Measurements from ENCODE around the gene NXPE4.
"Not testable (repeated sequence)": the region's sequence is repeated elsewhere in the genome, so short reads cannot be mapped to it uniquely, and the experiment has no call there.

The NXPE4 gene

DNA sequence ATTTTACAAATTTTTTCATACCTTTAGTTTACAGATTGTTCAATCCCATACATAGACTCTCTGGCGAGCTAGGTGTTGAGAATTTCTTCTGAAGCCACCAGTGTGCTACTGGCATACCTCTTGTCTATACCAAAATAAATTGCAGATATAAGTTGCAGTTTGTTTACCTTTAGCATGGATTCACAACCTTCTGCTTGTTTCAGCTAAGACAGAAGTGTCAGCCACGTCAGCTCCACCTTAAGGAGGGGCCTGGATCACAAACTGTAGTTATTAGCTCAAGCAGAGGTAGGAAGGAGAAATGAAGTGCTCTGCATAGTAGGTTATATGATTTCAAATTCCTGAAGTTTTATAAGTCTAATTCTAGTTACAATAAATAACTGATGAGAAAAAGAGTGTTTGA, at the start of gene NXPE4:
Gene NXPE4 (minus strand): TSS at position 216 of the 400 bp plus-strand sequence. CDS start 1,027 bp downstream, outside the sequence.
- DNase-seq = no peak

DNA sequence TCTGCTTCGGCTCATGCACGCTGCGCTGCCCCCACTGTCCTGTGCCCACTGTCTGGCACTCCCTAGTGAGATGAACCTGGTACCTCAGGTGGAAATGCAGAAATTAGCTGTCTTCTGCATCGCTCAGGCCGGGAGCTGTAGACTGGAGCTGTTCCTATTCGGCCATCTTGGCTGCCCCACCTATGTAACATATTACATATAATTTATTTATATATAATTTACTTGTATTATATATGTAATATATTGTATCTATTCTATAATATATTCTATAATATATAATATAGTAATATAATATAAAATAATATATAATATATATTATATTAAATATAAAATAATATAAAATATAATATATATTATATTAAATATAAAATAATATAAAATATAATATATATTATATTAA, 43.9 kb upstream of the NXPE4 start:
- not testable (repeated sequence) for DNase-seq

DNA sequence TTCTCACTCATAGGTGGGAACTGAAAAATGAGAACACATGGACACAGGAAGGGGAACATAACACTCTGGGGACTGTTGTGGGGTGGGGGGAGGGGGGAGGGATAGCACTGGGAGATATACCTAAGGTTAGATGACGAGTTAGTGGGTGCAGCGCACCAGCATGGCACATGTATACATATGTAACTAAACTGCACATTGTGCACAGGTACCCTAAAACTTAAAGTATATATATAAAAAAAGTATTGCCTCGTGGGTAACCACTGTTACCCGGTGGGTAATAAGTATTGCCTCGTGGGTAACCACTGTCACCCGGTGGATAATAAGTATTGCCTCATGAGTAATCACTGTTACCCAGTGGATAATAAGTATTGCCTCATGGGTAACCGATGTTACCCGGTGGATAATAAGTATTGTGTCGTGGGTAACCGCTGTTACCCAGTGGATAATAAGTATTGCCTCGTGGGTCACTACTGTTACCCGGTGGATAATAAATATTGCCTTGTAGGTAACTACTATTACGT, 35.9 kb upstream of the NXPE4 start:
- not testable (repeated sequence) for DNase-seq

DNA sequence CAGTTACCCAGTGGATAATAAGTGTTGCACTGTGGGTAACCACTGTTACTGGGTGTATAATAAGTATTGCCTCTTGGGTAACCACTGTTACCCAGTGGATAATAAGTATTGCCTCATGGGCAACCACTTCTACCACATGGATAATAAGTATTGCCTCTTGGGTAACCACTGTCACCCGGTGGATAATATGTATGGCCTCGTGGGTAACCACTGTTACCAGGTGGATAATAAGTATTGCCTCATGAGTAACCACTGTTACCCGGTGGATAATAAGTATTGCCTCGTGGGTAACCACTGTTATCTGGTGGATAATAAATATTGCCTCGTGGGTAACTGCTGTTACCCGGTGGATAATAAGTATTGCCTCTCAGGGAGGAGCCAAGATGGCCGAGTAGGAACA, 29.7 kb upstream of the NXPE4 start:
- no peak for DNase-seq

DNA sequence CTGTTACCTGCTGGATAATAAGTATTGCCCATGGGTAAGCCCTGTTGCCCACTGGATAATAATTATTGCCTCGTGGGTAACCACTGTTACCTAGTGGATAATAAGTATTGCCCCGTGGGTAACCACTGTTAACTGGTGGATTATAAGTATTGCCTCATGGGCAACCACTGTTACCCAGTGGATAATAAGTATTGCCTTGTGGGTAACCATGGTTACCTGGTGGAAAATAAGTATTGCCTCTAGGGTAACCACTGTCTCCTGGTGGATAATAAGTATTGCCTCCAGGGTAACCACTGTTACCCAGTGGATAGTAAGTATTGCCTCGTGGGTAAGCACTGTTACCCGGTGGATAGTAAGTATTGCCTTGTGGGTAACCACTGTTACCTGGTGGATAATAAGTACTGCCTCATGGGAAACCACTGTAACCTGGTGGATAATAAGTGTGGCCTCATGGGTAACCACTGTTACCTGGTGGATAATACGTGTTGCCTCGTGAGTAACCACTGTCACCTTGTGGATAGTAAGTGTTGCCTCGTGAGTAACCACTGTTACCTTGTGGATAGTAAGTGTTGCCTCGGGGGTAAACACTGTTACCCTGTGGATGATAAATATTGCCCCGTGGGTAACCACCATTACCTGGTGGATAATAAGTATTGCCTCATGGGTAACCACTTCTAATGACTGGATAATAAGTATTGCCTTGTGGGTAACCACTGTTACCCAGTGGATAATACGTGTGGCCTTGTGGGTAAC, 29.0 kb upstream of the NXPE4 start:
- no peak for DNase-seq

DNA sequence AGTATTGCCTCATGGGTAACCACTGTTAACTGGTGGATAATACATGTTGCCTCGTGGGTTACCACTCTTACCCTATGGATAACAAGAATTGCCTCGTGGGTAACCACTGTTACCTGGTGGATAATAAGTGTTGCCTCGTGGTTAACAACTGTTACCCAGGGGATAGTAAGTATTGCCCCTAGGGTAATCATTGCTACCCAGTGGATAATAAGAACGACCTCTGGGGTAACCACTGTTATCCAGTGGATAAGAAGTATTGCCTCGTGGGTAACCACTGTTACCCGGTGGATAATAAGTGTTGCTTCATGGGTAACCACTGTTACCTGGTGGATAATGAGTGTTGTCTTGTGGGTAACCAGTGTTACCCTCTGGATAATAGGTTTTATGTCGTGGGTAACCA, 28.1 kb upstream of the NXPE4 start:
- no peak for DNase-seq

DNA sequence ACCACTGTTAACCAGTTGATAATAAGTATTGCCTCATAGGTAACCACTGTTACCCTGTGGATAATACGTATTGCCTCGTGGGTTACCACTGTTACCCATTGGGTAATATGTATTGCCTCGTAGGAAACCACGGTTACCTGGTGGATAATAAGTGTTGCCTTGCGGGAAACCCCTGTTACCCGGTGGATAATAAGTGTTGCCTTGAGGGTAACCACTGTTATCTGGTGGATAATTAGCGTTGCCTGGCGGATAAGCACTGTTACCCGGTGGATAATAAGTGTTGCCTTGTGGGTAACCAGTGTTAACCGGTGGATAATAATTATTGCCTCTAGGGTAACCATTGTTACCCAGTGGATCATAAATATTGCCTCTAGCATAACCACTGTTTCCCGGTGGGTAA, 27.3 kb upstream of the NXPE4 start:
- no peak for DNase-seq

DNA sequence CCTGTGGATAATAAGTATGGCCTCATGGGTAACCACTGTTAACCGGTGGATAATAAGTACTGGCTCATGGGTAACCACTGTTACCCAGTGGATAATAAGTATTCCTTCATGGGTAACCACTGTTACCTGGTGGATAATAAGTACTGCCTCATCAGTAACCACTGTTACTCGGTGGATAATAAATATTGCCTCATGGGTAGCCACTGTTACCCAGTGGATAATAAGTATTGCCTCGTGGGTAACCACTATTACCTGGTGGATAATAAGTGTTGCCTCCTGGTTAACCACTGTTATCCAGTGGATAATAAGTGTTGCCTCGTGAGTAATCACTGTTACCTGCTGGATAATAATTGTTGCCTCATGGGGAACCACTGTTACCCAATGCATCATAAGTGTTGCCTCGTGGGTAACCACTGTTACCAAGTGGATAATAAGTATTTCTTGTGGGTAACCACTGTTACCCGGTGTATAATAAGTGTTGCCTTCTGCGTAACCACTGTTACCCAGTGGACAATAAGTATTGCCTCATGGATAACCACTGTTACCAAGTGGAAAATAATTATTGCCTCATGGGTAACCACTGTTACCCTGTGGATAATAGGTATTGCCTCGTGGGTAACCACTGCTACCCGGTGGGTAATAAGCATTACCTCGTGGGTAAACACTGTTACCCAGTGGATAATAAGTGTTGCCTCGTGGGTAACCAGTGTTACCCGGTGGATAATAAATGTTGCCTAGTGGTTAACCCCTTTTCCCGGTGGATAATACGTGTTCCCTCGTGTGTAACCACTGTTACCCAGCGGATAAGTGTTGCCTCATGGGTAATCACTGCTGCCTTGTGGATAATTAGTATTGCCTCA, 26.6 kb upstream of the NXPE4 start:
- no peak for DNase-seq

DNA sequence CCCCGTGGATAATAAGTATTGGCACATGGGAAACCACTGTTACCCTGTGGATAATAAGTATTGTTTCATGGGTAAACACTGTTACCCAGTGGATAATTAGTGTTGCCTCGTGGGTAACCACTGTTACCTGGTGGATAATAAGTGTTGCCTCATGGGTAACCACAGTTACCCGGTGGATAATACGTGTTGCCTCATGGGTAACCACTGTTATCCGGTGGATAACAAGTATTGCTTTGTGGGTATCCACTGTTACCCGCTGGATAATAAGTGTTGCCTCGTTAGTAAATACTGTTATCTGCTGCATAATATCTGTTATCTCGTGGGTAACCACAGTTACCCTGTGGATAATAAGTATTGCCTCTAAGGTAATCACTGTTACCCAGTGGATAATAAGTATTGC, 25.5 kb upstream of the NXPE4 start:
- no peak for DNase-seq

DNA sequence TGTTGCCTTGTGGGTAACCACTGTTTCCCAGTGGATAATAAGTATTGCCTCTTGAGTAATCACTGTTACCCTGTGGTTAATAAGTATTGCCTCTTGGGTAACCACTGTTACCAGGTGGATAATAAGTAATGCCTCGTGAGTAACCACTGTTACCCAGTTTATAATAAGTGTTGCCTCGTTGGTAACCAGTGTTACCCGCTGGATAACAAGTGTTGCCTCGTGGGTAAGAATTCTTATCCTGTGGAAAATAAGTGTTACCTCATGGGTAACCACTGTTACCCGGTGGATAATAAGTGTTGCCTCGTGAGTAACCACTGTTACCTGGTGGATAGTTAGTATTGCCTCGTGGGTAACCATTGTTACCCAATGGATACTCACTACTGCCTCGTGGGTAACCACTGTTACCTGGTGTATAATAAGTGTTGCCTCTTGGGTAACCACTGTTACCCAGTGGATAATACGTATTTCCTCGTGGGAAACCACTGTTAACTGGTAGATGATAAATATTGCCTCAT, 24.1 kb upstream of the NXPE4 start:
- no peak for DNase-seq

DNA sequence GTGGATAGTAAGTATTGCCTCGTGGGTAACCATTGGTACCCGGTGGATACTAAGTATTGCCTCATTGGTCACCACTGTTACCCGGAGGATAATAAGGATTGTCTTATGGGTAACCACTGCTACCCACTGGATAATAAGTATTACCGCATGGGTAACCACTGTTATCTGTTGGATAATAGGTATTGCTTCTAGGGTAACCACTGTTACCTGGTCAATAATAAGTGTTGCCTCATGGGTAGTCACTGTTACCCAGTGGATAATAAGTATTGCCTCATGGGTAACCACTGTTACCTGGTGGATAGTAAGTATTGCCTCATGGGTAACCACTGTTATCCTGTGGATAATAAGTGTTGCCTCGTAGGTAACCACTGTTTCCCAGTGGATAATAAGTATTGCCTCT, 22.6 kb upstream of the NXPE4 start:
- DNase-seq = no peak

DNA sequence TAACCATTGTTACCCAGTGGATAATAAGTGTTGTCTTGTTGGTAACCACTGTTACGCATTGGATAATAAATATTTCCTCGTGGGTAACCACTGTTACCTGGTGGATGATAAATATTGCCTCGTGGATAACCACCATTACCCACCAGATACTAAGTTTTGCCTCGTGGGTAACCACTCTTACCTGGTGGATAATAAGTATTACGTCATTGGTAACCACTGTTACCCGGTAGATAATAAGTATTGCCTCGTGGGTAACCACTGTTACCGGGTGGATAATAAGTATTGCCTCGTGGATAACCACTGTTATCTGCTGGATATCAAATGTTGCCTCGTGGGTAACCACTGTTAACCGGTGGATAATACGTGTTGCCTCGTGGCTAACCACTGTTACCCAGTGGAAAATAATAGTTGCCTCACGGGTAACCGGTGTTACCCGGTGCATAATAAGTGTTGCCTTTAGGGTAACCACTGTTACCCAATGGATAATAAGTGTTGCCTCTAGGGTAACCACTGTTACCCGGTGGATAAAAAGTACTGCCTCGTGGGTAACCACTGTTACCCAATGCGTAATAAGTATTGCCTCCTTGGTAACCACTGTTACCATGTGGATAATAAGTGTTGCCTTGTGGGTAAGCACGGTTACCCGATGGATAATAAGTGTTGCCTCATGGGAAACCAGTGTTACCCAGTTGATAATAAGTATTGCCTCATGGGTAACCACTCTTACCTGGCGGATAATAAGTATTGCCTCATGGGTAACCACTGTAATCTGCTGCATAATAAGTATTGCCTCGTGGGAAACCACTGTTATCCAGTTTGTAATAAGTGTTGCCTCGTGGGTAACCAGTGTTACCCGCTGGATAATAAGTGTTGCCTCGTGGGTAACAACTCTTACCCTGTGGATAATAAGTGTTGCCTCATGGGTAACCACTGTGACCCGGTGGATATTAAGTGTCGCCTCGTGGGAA, 21.9 kb upstream of the NXPE4 start:
- no peak for DNase-seq

DNA sequence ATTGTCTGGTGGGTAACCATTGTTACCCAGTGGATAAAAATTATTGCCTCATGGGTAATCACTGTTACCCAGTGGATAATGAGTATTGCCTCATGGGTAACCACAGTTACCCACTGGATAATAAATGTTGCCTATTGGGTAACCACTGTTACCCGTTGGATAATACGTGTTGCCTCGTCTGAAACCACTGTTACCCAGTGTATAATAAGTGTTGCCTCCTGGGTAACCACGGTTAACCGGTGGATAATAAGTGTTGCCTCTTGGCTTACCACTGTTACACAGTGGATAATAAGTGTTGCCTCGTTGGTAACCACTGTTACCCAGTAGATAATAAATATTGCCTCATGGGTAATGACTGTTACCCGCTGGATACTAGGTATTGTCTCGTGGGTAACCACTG, 20.9 kb upstream of the NXPE4 start:
- DNase-seq = no peak

DNA sequence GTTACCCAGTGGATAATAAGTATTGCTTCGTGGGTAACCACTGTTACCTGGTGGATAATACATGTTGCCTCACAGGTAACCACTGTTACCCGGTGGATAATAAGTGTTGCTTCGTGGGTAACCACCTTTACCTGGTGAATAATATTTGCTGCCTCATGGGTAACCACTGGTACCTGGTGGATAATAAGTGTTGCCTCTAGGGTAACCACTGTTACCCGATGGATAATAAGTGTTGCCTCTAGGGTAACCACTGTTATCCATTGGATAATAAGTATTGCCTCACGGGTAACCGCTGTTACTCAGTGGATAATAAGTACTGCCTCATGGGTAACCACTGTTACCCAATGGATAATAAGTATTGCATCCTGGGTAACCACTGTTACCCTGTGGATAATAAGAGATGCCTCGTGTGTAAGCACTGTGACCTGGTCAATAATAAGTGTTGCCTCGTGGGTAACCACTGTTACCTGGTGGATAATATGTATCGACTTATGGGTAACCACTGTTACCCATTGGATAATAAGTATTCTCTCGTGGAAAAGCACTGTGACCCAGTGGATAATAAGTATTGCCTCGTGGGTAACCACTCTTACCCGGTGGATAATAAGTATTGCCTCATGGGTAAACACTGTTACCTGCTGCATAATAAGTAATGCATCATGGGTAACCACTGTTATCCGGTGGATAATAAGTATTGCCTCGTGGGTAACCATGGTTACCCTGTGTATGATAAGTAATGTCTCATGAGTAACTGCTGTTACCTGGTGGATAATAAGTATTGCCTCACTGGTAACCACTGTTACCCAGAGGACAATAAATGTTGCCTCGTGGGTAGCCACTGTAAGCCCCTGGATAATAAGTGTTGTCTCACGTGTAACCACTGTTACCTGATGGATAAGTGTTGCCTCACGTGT, 20.1 kb upstream of the NXPE4 start:
- DNase-seq = no peak

DNA sequence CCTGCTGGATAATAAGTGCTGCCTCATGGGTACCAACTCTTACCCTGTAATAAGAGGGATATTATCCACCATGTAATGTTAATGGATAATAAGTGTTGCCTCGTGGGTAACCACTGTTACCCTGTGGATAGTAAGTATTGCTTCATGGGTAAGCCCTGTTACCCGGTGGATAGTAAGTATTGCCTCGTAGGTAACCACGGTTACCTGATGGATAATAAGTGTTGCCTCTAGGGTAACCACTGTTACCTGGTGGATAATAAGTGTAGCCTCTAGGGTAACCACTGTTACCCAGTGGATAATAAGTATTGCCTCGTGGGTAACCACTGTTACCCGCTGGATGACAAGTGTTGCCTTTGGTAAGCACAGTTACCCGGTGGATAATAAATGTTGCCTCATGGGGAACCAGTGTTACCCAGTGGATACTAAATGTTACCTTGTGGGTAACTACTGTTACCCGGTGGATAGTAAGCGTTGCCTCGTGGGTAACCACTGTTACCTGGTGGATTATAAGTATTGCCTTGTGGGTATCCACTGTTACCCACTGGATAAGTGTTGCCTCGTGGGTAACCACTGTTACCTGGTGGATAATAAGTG, 18.6 kb upstream of the NXPE4 start:
- DNase-seq = no peak

DNA sequence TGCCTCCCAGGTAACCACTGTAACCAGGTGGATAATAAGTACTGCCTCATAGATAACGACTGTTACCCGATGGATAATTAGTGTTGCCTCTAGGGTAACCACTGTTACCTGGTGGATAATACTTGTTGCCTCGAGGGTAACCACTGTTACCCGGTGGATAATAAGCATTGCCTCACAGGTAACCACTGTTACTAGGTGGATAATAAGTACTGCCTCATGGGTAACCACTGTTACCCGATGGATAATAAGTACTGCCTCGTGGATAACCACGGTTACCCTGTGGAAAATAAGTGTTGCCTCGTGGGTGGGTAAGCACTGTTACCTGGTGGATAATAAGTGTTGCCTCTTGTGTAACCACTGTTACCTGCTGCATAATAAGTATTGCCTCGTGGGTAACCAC, 17.5 kb upstream of the NXPE4 start:
- DNase-seq = not testable (repeated sequence)

DNA sequence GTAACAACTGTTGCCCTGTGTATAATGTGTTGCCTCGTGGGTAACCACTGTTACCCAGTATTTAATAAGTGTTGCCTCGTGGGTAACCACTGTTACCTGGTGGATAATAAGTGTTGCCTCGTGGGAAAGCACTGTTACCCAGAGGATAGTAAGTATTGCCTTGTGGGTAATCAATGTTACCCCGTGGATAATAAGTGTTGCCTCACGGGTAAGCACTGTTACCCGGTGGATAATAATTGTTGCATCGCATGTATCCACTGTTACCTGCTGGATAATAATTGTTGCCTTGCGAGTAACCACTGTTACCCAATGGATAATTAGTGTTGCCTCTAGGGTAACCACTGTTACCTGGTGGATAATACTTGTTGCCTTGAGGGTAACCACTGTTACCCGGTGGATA, 17.1 kb upstream of the NXPE4 start:
- no peak for DNase-seq

DNA sequence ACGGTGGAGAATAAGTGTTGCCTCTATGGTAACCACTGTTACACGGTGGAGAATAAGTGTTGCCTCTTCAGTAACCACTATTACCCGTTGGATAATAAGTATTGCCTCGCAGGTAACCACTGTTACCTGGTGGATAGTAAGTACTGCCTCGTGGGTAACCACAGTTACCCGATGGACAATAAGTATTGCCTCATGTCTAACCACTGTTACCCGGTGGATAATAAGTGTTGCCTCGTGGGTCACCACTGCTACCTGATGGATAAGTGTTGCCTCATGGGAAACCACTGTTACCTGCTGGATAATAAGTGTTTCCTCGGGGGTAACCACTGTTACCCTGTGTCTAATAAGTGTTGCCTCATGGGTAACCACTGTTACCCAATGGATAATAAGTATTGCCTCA, 16.6 kb upstream of the NXPE4 start:
- not testable (repeated sequence) for DNase-seq

DNA sequence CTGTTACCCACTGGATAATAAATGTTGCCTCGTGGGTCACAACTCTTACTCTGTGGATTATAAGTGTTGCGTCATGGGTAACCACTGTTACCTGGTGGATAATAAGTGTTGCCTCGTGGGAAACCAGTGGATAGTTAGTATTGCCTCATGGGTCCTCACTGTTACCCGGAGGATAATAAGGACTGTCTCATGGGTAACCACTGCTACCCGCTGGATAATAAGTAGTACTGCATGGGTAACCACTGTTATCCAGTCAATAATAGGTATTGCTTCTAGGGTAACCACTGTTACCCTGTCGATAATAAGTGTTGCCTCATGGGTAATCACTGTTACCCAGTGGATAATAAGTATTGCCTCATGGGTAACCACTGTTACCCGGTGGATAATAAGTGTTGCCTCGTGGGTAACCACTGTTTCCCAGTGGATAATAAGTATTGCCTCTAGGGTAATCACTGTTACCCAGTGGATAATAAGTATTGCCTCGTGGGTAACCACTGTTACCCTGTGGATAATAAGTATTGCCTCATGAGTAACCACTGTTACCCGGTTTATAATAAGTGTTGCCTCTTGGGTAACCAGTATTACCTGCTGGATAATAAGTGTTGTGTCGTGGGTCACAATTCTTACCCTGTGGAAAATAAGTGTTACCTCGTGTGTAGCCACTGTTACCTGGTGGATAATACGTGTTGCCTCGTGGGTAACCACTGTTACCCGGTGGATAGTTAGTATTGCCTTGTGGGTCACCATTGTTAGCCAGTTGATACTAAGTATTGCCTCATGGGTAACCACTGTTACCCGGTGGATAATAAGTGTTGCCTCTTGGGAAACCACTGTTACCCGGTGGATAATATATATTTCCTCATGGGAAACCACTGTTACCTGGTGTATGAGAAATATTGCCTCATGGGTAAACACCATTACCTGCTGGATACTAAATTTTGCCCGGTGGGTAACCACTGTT, 15.7 kb upstream of the NXPE4 start:
- DNase-seq = no peak

DNA sequence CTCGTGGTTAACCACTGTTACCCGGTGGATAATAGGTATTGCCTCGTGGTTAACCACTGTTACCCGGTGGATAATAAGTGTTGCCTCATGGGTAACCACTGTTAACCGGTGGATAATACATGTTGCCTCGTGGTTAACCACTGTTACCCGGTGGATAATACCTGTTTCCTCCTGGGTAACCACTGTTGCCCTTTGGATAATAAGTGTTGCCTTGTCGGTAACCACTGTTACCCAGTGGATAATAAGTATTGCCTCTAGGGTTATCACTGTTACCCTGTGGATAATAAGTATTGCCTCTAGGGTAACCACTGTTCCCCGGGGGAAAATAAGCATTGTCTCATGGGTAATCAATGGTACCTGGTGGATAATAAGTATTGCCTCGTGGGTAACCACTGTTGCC, 15.0 kb upstream of the NXPE4 start:
- no peak for DNase-seq
